ENCODE measurements around the gene SPDYE2. TPM values are rescaled to one million over a fixed set of nuclear protein-coding genes. Genes with fewer than 3 reads are reported as not detected.
"Not testable (repeated sequence)": the region's sequence is repeated elsewhere in the genome, so short reads cannot be mapped to it uniquely, and the experiment has no call there.

Gene SPDYE2
- total RNA-seq, 1 experiment from 2014 or later = not detected

DNA sequence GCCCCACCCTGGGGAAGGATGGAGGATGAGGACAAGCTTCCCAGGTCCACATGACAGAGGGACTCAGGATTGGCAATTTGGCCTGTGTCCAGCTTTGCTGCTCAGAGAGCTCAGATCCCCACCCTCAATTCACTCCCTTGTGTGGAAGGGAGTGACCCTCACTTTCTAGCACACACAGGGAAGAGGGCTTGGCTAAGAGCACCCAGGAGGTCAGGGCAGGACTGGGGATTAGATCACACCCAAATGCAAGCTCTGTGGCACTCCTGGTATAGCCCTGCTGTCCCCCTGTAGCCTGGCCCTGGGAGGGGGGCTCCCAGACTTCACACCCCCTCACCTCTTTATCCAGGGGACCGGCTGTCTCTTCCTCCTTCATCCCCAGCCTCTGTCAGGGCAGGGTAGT, 6.7 kb upstream of the SPDYE2 start:
- H3K18ac ChIP-seq (ENCODE audit: insufficient read length, low read depth, low read length); H4K20me1 ChIP-seq (ENCODE audit: control insufficient read depth, insufficient read depth, insufficient read length); H3K23ac ChIP-seq (ENCODE audit: insufficient read length, low read depth, low read length); H3K9me3 ChIP-seq (ENCODE audit: control insufficient read depth, low read depth, low read length); H3K27me3 Mint-ChIP-seq (ENCODE audit: low read depth); H2BK120ac ChIP-seq (ENCODE audit: low read depth, low read length, poor library complexity, severe bottlenecking); H3K9ac ChIP-seq (ENCODE audit: extremely low read depth, insufficient read length, low read length); H4K8ac ChIP-seq (replicated peaks; ENCODE audit: insufficient read length, low read depth, low read length); H3K4me3 Mint-ChIP-seq; H3K79me1 ChIP-seq (ENCODE audit: insufficient read depth, low read depth, low read length, poor library complexity, severe bottlenecking); H4K91ac ChIP-seq (ENCODE audit: insufficient read length, low read depth, low read length); H2BK15ac ChIP-seq (ENCODE audit: low read depth, low read length); H3K27ac Mint-ChIP-seq; DNase-seq; H2BK5ac ChIP-seq (ENCODE audit: insufficient read length, low read length); H3T11ph ChIP-seq (ENCODE audit: low read length); H4K5ac ChIP-seq (ENCODE audit: insufficient read length, low read depth, low read length); H3K4me2 ChIP-seq (ENCODE audit: insufficient read depth, insufficient read length, low read length); H2AFZ ChIP-seq (ENCODE audit: low read length); H2BK12ac ChIP-seq (ENCODE audit: insufficient read length, low read depth, low read length); H3K27me3 ChIP-seq (ENCODE audit: insufficient read depth, low read length); H3K36me3 Mint-ChIP-seq (ENCODE audit: insufficient read depth in 1 of 3, low read depth in 3 of 3); H3K23me2 ChIP-seq (ENCODE audit: insufficient read length, low read depth, low read length, poor library complexity, severe bottlenecking); H2BK20ac ChIP-seq (ENCODE audit: low read depth, low read length, poor library complexity, severe bottlenecking); H3K4me1 Mint-ChIP-seq; H3K56ac ChIP-seq (ENCODE audit: insufficient read length, low read depth, low read length); H2AK5ac ChIP-seq (ENCODE audit: insufficient read length, low read length); H3K79me2 ChIP-seq (ENCODE audit: insufficient read depth, low read length); H3K4me1 ChIP-seq (ENCODE audit: insufficient read depth, low read length); H3K4ac ChIP-seq (ENCODE audit: low read depth, low read length); H3K27ac ChIP-seq (ENCODE audit: insufficient read length, low read depth, low read length); H3K9me3 Mint-ChIP-seq; H3K14ac ChIP-seq (ENCODE audit: insufficient read depth, low read length): not testable (repeated sequence)
- no CpG with 5 or more reads among the region's 1 CpG for WGBS (ENCODE audit: extremely low coverage, insufficient read length, low lambda C conversion rate)

- not testable (repeated sequence) for H3K27me3 ChIP-seq (ENCODE audit: insufficient read depth, low read length); H3K4me3 Mint-ChIP-seq
These were observed 5.7 kb upstream of the SPDYE2 start for GRCh38 chr7:102545288-102545687.

More at GRCh38 chr7:102545288-102545687, 5.7 kb upstream of the SPDYE2 start:
- not testable (repeated sequence) for H2AFZ ChIP-seq (ENCODE audit: low read length); H3K4me2 ChIP-seq (ENCODE audit: insufficient read depth, insufficient read length, low read length); H3K14ac ChIP-seq (ENCODE audit: insufficient read depth, low read length); H2BK15ac ChIP-seq (ENCODE audit: low read depth, low read length); H3K27ac Mint-ChIP-seq; H3K9me3 ChIP-seq (ENCODE audit: control insufficient read depth, low read depth, low read length); H3K36me3 Mint-ChIP-seq (ENCODE audit: insufficient read depth in 1 of 3, low read depth in 3 of 3); DNase-seq; H4K5ac ChIP-seq (ENCODE audit: insufficient read length, low read depth, low read length); H2BK12ac ChIP-seq (ENCODE audit: insufficient read length, low read depth, low read length); H4K20me1 ChIP-seq (ENCODE audit: control insufficient read depth, insufficient read depth, insufficient read length); H3K23me2 ChIP-seq (ENCODE audit: insufficient read length, low read depth, low read length, poor library complexity, severe bottlenecking); H4K91ac ChIP-seq (ENCODE audit: insufficient read length, low read depth, low read length); H3T11ph ChIP-seq (ENCODE audit: low read length); H2BK5ac ChIP-seq (ENCODE audit: insufficient read length, low read length); H4K8ac ChIP-seq (replicated peaks; ENCODE audit: insufficient read length, low read depth, low read length); H3K27me3 Mint-ChIP-seq (ENCODE audit: low read depth); H3K4me1 Mint-ChIP-seq; H2BK120ac ChIP-seq (ENCODE audit: low read depth, low read length, poor library complexity, severe bottlenecking); H3K18ac ChIP-seq (ENCODE audit: insufficient read length, low read depth, low read length); H3K4ac ChIP-seq (ENCODE audit: low read depth, low read length); H2AK5ac ChIP-seq (ENCODE audit: insufficient read length, low read length); H2BK20ac ChIP-seq (ENCODE audit: low read depth, low read length, poor library complexity, severe bottlenecking); H3K9me3 Mint-ChIP-seq; H3K4me1 ChIP-seq (ENCODE audit: insufficient read depth, low read length); H3K79me2 ChIP-seq (ENCODE audit: insufficient read depth, low read length); H3K27ac ChIP-seq (ENCODE audit: insufficient read length, low read depth, low read length); H3K23ac ChIP-seq (ENCODE audit: insufficient read length, low read depth, low read length); H3K9ac ChIP-seq (ENCODE audit: extremely low read depth, insufficient read length, low read length); H3K56ac ChIP-seq (ENCODE audit: insufficient read length, low read depth, low read length); H3K79me1 ChIP-seq (ENCODE audit: insufficient read depth, low read depth, low read length, poor library complexity, severe bottlenecking)
- no CpG with 5 or more reads among the region's 12 CpGs for WGBS (ENCODE audit: extremely low coverage, insufficient read length, low lambda C conversion rate)
